GM23338 (cell line): ENCODE results near the gene PRMT5.

Experiments
- CREB1 ChIP-seq: fragments of 250-450 bp; sonication (Bioruptor Pico); IDR thresholded peaks from 2 replicates; pipeline ENCODE4 v1.5.0; 2020; ENCODE audit warnings: low read depth, mild to moderate bottlenecking, moderate library complexity
- EZH2 ChIP-seq: fragments of 200-600 bp; sonication (generic); IDR thresholded peaks from one replicate; pipeline ENCODE4 v1.8.0; 2017; ENCODE audit warnings: antibody characterized with exemption, mild to moderate bottlenecking, low read depth; ENCODE audit not compliant: unreplicated experiment
- EZH2phosphoT487 ChIP-seq: fragments of 200-600 bp; sonication (generic); IDR thresholded peaks from one replicate; pipeline ENCODE4 v1.8.1; 2018; ENCODE audit warnings: antibody characterized with exemption; ENCODE audit not compliant: unreplicated experiment
- JUNB ChIP-seq: IDR thresholded peaks from one replicate; pipeline ENCODE4 v1.6.1; 2016; ENCODE audit warnings: antibody characterized with exemption; ENCODE audit not compliant: unreplicated experiment
- NANOG ChIP-seq: IDR thresholded peaks from 2 replicates; pipeline ENCODE4 v1.6.1; 2016; ENCODE audit warnings: antibody characterized with exemption, borderline replicate concordance
- POLR2AphosphoS5 ChIP-seq: IDR thresholded peaks from 2 replicates; pipeline ENCODE4 v1.6.1; 2016; ENCODE audit warnings: antibody characterized with exemption, low read depth
- STAT1 ChIP-seq: IDR thresholded peaks from one replicate; pipeline ENCODE4 v1.6.1; 2016; ENCODE audit warnings: antibody characterized with exemption; ENCODE audit not compliant: unreplicated experiment
- ZNF331 ChIP-seq: fragments of 250-450 bp; sonication (Bioruptor Pico); IDR thresholded peaks from 2 replicates; pipeline ENCODE4 v1.5.0; 2020; ENCODE audit warnings: low read depth, mild to moderate bottlenecking, moderate library complexity
- TF ChIP-seq, protein P1 (sequence below), 2 experiments: fragments of 200-600 bp in 1 of 2; sonication (generic) in 1 of 2; conservative IDR thresholded peaks; 2 replicates each; pipeline versions ENCODE4 v1.5.1 to v1.6.1; 2016 to 2017; ENCODE audit warnings: antibody characterized with exemption in 2 of 2, low read depth in 2 of 2, mild to moderate bottlenecking in 2 of 2, moderate library complexity in 1 of 2
- TF ChIP-seq, protein P2 (sequence below): IDR thresholded peaks from one replicate; pipeline ENCODE4 v1.6.1; 2018; ENCODE audit warnings: antibody characterized with exemption; ENCODE audit not compliant: unreplicated experiment

DNA sequence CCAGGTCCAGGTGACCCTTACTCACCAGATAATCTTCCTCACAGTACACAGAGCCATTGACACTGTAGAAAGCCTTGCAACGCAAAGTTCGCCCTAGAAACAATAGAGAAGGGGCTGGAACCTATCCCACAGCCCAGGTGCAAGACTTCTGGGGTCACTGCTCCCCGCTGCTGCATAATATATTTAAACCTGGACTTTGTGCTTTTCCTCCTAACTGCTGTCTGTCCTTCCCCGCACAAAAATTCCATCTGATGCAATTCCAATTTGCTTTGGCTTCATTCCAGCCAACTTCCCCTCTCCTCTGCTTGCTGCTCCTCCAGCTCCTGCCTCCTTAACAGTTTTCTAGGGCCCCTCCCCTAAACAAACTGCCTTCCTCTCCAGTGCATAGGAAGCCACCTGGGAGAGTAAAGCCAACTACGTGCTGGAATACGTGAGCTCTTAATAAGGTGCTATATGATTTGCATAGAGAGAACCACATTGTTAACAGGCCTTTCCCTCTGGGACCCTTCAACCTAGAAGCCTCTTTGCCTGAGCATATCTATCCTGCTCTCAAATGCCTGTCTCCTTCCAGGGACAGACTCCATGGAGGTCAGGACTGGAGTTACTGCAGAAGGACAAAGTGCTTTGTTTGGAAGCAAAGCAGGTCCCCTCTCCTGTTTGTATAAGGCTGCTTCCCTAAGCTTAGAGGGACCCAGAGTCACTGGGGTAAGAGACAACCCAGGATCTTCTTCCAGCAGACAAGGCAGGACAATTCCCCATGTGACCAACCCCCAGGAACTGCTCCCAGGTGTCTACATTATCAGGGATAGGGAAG is 47.7 kb upstream of the PRMT5 start:
- TF ChIP-seq, protein P1, sequence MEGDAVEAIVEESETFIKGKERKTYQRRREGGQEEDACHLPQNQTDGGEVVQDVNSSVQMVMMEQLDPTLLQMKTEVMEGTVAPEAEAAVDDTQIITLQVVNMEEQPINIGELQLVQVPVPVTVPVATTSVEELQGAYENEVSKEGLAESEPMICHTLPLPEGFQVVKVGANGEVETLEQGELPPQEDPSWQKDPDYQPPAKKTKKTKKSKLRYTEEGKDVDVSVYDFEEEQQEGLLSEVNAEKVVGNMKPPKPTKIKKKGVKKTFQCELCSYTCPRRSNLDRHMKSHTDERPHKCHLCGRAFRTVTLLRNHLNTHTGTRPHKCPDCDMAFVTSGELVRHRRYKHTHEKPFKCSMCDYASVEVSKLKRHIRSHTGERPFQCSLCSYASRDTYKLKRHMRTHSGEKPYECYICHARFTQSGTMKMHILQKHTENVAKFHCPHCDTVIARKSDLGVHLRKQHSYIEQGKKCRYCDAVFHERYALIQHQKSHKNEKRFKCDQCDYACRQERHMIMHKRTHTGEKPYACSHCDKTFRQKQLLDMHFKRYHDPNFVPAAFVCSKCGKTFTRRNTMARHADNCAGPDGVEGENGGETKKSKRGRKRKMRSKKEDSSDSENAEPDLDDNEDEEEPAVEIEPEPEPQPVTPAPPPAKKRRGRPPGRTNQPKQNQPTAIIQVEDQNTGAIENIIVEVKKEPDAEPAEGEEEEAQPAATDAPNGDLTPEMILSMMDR (conservative IDR thresholded peaks at IDR 0.05; ENCODE audit: low read depth in 2 of 2): no peak
- no peak for TF ChIP-seq CREB1 (CRISPR knock-in tag)
- TF ChIP-seq POLR2AphosphoS5: no peak
- no peak for TF ChIP-seq EZH2
- no peak for TF ChIP-seq EZH2phosphoT487
- TF ChIP-seq ZNF331: no peak
- TF ChIP-seq, protein P2, sequence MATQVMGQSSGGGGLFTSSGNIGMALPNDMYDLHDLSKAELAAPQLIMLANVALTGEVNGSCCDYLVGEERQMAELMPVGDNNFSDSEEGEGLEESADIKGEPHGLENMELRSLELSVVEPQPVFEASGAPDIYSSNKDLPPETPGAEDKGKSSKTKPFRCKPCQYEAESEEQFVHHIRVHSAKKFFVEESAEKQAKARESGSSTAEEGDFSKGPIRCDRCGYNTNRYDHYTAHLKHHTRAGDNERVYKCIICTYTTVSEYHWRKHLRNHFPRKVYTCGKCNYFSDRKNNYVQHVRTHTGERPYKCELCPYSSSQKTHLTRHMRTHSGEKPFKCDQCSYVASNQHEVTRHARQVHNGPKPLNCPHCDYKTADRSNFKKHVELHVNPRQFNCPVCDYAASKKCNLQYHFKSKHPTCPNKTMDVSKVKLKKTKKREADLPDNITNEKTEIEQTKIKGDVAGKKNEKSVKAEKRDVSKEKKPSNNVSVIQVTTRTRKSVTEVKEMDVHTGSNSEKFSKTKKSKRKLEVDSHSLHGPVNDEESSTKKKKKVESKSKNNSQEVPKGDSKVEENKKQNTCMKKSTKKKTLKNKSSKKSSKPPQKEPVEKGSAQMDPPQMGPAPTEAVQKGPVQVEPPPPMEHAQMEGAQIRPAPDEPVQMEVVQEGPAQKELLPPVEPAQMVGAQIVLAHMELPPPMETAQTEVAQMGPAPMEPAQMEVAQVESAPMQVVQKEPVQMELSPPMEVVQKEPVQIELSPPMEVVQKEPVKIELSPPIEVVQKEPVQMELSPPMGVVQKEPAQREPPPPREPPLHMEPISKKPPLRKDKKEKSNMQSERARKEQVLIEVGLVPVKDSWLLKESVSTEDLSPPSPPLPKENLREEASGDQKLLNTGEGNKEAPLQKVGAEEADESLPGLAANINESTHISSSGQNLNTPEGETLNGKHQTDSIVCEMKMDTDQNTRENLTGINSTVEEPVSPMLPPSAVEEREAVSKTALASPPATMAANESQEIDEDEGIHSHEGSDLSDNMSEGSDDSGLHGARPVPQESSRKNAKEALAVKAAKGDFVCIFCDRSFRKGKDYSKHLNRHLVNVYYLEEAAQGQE: no peak
- no peak for TF ChIP-seq JUNB
- no peak for TF ChIP-seq NANOG
- no peak for TF ChIP-seq STAT1
